GM19025 (cell line): ENCODE measurements around the gene SLC22A31.
"Not testable (repeated sequence)": the region's sequence is repeated elsewhere in the genome, so short reads cannot be mapped to it uniquely, and the experiment has no call there.

ENCODE experiments used
- ATAC-seq: cut with Tn5 transposase; IDR thresholded peaks from one replicate; pipeline ENCODE4 v1.9.1; 2021; ENCODE audit warnings: mild to moderate bottlenecking, low read depth, moderate library complexity; ENCODE audit not compliant: unreplicated experiment

SLC22A31 gene

DNA sequence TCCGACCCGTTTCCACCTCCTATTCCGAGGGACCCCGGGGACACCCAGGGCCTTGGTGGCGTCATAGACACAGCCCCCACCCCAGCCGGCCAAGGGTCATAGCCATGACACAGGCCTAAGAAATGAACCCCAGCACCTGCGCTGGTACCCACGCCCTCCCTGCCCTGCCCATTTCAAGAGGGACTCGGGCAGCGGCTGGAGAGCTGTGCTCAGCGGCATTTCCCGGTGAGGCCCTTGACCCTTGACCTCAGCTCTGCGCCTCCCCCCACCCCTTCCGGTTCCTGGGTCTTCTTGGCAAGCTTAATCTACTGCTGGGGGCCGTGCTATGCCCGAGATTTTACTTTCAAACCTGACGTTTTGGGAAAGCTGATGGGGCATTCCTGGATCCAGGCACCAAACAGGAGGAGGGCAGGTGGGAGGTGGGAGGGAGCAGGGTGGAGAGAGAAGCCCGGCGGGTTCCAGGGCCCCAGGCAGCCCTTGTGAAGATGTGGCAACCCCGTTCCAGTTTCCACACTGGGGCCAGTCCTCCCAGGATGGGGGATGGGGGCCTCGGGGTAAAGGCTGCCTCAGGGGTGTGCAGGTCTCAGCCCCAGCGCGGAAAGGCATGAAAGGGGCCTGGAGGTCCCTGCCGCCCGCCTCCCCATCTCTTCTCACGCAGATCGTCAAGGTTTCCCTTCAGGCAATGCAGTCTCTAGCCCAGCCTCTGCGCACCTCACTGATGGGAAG lies at the start of gene SLC22A31:
Gene SLC22A31 (minus strand): TSS at position 414 of the 726 bp plus-strand sequence. CDS start 36 bp downstream, at position 378.
- ATAC-seq, result no peak

DNA sequence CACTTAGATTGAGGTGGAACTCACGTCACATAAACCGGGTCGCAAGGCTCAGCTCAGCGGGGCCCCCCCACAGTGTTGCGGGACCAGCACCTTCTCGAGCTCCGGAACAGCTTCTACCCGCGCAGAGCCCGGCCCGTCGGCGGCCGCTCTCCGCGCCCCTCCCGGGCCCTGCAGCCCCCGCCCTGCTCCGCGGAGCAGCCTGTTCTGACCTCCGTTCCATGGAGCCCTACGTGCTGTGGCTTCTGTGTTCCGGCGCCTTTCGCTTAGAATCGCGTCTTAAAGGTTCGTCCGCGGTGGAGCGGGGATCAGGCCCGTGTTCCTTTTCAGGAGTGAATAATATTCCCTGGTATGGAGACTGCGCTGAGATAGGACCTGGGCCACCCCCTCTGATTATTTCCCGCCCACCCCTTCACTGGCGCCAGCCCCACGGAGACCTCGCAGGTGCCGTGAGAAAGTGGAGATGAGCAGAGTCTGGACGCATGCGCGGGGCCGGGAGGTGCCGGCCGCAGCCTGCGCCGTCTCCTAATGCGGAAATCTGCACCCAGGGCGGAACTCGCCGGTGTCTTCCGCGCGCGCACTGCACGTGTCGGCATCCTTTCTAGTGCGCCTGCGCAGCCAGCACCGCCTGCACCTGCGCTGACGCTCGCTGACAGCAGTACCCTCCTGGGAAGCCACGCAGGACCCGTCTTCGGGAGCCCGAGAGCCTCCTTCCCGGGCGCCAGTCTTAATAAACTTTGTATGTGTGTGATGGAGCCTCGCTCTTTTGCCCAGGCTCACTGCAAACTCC lies 48.1 kb upstream of the SLC22A31 start:
- ATAC-seq, result no peak

DNA sequence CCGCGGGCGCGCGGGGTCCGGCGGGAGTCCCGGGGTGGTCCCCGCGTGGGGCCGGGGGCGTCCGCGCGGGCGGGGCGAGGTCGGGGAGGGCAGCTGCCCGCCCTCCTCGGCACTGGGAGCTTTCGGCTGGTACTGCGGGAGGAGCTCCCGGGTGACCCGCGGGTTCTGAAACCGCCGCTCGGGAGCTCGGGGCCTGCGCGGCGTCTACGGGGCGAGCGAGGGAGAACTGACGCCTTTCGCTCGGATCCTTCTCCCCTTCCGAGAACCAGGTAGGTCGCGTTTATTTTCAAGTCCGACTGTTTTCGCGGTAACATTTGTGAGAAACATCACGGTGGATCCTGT lies 47.4 kb upstream of the SLC22A31 start:
- ATAC-seq, result peak; percentile 12

DNA sequence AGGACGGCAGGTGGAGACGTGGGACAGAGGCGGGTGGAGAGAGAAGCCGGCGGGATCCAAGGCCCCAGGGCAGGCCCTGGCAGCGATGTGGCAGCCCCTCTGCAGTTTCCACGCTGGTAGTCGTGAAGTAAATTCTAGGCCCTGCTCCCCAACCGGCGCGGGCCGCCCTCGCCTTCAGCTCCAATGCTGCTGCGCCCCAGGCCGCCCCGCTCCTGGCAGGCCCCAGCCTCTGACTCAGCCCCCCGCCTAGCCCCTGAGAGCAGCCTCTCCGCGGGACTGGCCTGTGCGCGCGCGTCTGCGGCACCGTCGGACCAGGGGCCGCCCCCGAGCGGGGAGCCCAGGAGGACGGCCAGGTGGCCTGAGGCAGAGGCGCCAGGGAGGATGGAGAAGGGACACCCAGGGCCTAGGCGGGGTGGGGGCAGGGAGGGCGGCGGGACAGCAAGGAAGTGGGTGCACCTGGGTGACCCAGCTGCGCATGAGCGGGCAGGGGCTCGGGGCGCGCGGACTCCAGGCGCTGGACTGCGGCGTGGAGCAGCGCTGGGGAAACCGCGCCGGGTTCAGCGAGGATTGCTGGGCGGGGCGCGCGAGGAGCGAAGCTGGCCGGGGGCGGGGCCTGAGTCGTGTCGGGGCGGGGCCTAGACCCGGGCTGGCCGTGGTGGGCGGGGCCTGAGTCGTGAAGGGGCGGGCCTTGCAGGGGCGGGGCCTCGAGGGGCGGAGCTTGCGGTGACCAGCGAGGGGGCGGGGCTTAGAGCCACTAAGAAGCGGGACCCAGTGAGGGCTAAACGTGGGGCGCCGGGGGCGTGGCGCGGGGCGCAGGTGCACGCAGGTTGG lies 46.8 kb upstream of the SLC22A31 start:
- ATAC-seq, result peak; percentile 48

DNA sequence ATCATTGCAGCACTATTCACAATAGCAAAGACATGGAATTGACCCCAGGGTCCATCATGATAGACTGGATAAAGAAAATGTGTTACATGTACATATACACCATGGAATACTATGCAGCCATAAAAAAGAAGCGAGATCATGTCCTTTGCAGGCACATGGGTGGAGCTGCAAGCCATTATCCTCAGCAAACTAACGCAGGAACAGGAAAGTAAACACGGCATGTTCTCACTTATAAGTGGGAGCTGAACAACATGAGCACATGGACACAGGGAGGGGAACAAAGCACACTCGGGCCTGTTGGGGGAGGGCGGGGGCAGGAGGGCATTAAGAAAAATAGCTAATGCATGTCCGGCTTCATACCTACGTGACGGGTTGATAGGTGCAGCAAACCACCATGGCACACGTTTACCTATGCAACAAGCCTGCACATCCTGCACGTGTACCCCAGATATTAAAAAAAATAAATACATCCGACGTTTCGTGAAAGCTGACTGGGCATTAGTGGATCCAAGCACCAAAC lies 46.1 kb upstream of the SLC22A31 start:
- no peak for ATAC-seq

DNA sequence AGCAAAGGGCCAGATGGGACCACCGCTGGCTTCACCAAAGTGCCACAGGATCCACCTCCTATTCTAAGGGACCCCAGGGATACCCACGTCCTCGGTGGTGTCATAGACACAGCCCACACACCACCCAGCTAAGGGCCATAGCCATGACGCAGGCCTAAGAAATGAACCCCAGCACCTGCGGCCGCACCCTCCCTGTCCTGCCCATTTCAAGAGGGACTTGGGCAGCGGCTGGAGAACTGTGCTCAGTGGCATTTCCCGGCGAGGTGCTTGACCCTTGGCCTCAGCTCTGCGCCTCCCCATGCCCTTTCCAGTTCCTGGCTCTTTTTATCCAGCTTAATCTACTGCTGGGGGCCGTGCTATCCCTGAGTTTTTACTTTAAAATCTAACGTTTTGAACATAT lies 44.4 kb upstream of the SLC22A31 start:
- no peak for ATAC-seq

DNA sequence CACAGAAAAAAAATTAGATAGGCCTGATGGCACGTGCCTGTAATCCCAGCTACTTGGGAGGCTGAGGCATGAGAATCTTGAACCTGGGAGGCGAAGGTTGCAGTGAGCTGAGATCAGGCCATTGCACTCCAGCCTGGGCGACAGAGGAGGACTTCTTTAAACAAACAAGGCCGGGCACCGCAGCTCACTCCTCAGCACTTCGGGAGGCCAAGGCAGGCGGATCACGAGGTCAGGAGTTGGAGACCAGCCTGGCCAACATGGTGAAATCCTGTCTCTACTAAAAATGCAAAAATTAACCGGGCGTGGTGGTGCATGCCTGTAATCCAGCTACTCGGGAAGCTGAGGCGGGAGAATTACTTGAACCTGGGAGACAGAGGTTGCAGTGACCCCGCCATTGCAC lies 43.9 kb upstream of the SLC22A31 start:
- ATAC-seq, result not testable (repeated sequence)

DNA sequence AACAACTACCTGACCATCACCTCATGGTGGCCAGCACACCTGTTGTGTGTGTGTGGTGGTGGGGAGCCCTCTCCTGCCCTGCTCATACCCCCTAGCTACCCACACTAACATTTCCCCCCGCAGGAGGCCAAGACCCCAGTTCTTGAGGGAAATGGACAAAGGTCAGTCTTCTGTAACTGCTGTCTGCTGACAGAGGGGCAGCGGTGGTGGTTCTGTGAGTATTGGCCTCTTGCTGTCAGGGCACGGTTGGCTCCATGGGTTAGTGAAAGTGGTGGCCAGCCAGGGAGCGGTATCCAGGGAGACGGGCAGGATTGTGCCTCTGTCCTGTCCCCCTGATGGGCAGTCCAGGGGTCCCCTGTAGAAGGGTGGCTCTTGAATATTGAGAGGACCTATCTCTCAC lies 43.3 kb upstream of the SLC22A31 start:
- no peak for ATAC-seq

DNA sequence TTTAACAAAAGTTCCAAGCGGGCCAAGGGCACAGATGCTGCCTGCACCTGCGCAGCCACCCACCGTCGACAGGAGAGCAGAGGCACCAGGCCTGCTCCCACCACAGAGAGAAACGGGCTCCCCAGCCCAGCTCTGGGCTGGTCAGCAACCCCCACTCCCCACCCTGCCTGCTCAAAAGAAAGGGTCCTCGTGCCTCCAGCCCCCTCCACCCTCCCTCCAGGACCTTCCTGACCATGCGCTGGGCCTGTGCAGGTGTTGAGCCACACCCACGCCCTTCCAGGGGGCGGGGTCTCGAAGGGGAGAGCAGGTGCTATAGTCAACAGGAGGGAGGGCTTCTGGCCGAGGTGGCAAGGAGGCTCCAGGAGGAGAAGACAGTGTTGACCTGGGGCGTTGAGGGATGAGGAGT lies 42.5 kb upstream of the SLC22A31 start:
- no peak for ATAC-seq

DNA sequence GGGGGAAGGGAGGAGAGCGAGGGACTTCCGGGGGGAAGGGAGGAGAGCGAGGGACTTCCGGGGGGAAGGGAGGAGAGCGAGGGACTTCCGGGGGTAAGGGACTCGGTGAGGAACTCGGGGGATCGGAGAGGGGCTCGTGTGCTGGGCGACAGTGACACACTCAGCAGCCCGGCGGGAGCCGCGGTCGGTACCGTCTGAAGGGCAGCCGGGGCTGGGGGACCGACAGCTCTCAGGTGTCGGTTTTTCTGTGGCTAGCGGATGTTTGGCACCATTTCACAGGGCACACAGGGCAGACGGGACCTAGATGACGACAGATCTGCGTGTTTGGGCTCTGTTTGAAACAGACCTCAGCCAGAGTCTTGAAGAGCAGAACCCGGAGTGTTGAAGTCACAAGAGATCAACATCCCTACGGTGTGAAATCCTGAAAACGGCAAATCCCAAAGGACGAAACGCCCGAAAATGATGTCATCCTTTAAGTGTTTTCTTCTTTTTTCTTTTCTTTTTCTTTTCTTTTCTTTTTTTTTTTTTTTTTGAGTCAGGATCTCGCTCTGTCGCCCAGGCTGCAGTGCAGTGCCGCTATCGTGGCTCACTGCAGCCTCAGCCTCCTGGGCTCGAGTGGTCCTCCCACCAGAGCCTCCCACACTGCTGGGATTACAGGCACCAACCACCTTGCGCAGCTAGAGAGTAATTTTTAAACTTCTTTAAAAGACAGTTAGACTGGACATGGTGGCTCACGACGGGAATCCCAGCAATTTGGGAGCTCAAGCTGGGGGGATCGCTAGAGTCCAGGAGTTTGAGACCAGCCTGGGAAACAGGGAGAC lies 41.1 kb upstream of the SLC22A31 start:
- ATAC-seq, result peak; percentile 46

DNA sequence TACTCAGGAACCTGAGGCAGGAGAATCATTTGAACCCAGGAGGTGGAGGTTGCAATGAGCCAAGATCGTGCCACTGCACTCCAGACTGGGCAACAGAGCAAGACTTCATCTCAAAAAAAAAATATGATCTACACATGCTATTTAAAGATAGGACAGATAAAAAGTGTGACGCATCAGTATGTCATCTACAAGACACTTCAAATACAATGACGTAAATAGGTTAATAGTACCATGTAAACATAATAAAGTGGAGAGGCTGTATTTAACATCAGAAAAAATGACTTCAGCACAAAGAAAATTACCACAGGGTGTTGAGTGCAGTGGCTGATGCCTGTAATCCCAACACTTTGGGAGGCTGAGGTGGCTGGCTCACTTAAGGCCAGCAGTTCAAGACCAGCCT lies 37.4 kb upstream of the SLC22A31 start:
- ATAC-seq, result no peak

DNA sequence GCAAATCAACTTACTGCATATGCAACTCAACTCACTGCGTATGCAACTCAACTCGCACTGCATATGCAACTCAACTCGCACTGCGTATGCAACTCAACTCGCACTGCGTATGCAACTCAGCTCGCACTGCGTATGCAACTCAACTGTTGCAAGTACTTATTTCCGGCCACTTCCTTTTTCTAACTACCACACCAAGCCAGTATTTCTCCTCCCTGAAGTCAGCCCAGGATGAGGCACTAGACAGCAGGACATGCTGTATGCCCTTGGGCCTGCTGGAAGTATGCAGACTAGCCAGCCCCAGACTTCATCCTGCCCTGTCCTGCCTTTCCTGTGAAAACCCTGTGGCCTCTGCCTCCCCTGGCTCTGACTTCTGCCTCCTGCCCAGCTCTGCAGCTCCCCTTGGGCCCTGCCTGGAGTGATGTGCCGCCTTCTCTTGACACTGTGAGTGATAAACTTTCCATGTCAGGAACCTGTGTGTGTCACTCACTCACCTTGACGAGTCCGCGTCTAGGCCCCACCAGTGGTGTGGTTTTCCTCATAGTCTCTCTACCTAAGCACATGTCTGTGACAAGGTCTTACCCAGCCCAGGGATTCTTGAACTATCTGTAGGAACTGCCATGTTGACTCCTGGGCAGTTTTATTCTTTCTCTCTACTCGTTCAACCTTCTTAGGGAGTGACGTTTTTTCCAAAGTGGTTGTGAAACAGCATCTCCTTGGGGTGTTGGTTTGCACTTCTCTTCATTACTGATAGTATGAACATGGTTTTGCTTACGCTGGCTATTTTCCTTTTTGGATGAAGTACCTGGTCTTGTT lies 33.5 kb upstream of the SLC22A31 start:
- no peak for ATAC-seq

DNA sequence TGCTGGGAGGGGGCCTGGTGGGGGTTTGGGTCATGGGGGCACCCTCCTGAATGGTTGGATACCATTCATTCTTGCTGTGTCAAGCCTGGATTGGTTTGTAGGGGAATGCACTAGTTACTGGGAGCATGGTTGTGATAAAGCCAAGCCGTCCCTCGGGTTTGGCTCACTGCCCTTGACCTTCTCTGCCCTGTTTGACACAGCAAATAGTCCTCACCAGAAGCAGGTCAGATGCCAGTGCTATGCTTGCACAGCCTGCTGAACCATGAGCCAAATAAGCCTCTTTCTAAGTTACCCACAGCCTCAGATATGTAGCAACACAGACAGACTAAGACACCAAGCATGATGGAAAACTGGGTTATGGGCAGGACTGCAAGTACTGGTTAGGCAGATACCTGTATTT lies 31.8 kb upstream of the SLC22A31 start:
- no peak for ATAC-seq

DNA sequence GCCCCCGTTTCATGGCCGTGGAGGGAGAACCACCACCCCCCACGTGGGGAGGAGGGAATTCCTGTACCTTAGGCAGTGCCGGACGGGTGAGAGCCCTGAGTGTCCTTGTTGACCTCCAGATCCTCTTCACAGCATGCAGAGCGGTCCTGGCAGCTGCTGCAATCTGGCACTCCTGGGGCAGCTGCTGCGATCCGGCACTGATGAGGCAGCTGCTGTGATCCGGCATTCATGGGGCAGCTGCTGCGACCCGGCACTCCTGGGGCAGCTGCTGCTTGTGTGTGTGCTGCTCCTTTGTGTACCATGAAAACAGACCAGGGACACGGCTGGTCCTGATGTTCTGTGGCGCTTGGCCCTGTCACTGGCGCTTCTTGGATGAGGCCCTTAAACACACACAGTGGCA lies 29.9 kb upstream of the SLC22A31 start:
- no peak for ATAC-seq

DNA sequence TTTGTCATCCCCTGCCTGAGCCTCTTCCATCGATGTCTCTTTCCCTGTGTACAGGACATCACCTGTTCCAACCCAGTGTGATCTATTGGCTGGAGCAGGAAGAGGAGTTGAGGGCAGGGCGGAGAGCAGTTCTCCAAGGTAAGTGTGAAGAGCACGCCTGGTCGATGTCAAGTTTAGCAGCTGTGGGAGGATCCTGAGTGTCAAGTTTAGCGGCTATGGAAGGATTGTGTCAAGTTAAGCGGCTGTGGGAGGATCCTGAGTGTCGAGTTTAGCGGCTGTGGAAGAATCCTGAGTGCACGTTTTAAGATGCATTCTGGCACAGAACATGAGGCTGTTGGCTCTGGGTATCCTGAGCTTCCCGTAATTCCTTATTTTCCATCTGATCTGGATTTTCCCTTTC lies 24.3 kb upstream of the SLC22A31 start:
- ATAC-seq, result no peak

DNA sequence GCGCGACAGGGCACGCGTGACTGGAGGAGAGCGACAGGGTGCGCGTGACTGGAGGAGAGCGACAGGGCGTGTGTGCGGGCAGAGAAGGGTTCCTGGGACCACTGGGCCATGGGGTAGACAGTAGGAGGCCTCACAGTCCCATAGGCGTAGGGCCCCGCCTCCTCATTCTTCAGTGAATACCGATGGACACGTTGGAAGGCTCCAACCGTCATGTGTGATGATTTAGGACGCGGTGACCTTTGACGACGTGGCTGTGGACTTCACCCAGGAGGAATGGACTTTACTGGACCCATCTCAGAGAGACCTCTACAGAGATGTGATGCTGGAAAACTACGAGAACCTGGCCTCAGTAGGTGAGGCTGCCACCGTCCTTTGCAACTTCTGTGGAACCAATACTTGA lies 22.6 kb upstream of the SLC22A31 start:
- ATAC-seq, result no peak

DNA sequence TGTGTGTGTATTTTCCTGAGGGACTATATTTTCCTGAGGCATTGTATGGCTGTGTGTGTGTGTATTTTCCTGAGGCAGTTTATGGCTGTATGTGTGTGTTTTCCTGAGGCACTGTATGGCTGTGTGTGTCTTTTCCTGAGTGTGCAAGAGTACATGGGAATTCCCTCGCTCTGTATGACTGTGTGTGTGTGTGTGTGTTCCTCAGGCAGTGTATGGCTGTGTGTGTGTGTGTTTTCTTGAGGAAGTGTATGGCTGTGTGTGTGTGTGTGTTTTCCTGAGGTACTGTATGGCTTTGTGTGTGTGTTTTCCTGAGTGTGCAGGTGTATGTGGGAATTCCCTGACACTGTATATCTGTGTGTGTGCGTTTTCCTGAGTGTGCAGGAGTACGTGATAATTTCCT lies 21.3 kb upstream of the SLC22A31 start:
- no peak for ATAC-seq

DNA sequence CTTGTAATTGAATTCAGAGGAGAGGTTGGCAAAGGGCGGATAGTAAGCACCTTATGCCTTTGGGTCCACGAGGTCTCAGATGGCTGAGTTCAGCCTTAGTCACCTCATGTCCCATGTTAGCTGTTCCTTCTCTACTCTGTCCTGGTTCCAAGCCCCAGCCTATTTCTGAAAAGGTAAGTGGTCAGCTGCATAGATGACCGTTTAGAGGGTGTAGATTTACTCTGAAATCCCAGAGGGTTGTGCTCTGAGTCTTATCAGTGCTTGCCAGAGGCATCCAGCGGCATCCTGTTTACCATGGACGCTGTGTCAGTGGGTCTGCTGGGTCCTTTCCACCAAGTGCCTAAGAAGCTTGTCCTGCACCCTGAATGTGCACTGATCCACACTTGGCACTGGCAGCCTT lies 19.0 kb upstream of the SLC22A31 start:
- ATAC-seq, result no peak
